ENCODE data around the gene CCDC88B. TPM values are rescaled to one million over a fixed set of nuclear protein-coding genes. Genes with fewer than 3 reads are reported as not detected.

The CCDC88B gene
- total and polyA plus RNA-seq, 2 of the 8 experiments (the other 6 are each of a cell fraction or from before 2014, with no cell fraction given): 5.9 to 12.5 TPM

DNA sequence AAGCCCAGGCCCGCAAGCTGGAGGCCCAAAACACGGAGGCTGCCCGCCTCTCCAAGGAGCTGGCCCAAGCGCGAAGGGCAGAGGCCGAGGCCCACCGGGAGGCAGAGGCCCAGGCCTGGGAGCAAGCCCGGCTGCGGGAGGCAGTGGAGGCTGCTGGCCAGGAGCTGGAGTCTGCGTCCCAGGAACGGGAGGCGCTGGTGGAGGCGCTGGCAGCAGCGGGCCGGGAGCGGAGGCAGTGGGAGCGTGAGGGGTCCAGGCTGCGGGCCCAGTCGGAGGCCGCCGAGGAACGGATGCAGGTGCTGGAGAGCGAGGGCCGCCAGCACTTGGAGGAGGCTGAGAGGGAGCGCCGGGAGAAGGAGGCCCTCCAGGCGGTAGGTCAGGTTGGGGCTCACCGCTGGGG, 4.8 kb downstream of the CCDC88B start:
- no peak overlapping the region for H4K91ac ChIP-seq (replicated peaks; ENCODE audit: insufficient read length, low read length)
- no peak overlapping the region for H2BK120ac ChIP-seq (replicated peaks; ENCODE audit: low read depth, low read length)
- H3K4me2 ChIP-seq (ENCODE audit: insufficient read depth in 1 of 2, low read depth in 2 of 2, low read length in 2 of 2): no peak overlapping the region
- H3K36me3 ChIP-seq (ENCODE audit: control insufficient read depth in 2 of 4, insufficient read depth in 4 of 4, low read length in 3 of 4): no peaks in the 10 kb centered on the region
- H2BK12ac ChIP-seq (ENCODE audit: low read depth, low read length): no peak overlapping the region
- no peak overlapping the region for H3K4ac ChIP-seq (replicated peaks; ENCODE audit: insufficient read length, low read depth, low read length)
- H2AFZ ChIP-seq (ENCODE audit: low read length): no peak overlapping the region
- peaks cover 0 to 29% (median 19%) of the 10 kb centered on the region in 4 experiments; a peak in 6 of 7 replicates for H3K4me1 ChIP-seq (replicated peaks in 1 of 4; ENCODE audit: control insufficient read depth in 3 of 4, insufficient read depth in 4 of 4, low read length in 3 of 4)
- no peak for FAIRE-seq
- H2AK5ac ChIP-seq (ENCODE audit: low read depth, low read length): no peak overlapping the region
- H3K23ac ChIP-seq (ENCODE audit: insufficient read length): no peak overlapping the region
- H3K4me3 ChIP-seq (ENCODE audit: extremely low read depth in 1 of 4, insufficient read depth in 2 of 4, low read depth in 3 of 4, low read length in 4 of 4): no peak overlapping the region
- H3K23me2 ChIP-seq (ENCODE audit: low read depth, low read length): peaks cover 11% of the 10 kb centered on the region; the same call in 1 of the 2 replicates
- peaks cover 0 to 2% (median 0%) of the 10 kb centered on the region in 4 experiments; a peak in 1 of 7 replicates for H3K27me3 ChIP-seq (replicated peaks in 1 of 4; ENCODE audit: control insufficient read depth in 3 of 4, extremely low read depth in 1 of 4, insufficient read depth in 3 of 4, low read length in 3 of 4)
- no peak overlapping the region for H3K14ac ChIP-seq (ENCODE audit: insufficient read length)
- no peak overlapping the region for H3K18ac ChIP-seq (ENCODE audit: extremely low read depth, low read length)
- no peak overlapping the region for H4K8ac ChIP-seq (ENCODE audit: extremely low read depth, insufficient read depth, low read length)
- no peak overlapping the region for H2BK5ac ChIP-seq (ENCODE audit: low read depth, low read length)
- H3K9ac ChIP-seq (replicated peaks in 1 of 4; ENCODE audit: extremely low read depth in 1 of 4, low read depth in 3 of 4, low read length in 3 of 4): no peak overlapping the region
- H3K27ac ChIP-seq (ENCODE audit: low read depth, low read length): no peak overlapping the region
- H4K20me1 ChIP-seq (replicated peaks in 1 of 2; ENCODE audit: control insufficient read depth in 1 of 2, insufficient read depth in 2 of 2, low read length in 2 of 2): peaks cover 0 to 2% of the 10 kb centered on the region in 2 experiments
- H2BK15ac ChIP-seq (ENCODE audit: low read length): no peak overlapping the region
- no peak overlapping the region for H3K56ac ChIP-seq (replicated peaks; ENCODE audit: insufficient read length, low read depth, low read length)
- 92% methylated on average over 23 of the region's 28 CpGs; no CpG with 5 or more reads in 1 of the 2 experiments for WGBS, 2 experiments (ENCODE audit: extremely low coverage in 1 of 2, insufficient coverage in 1 of 2, insufficient read length in 1 of 2, insufficient replicate concordance in 2 of 2, low coverage in 1 of 2, low lambda C conversion rate in 2 of 2, missing lambda C conversion rate in 1 of 2)
- no peak overlapping the region for H2BK20ac ChIP-seq (ENCODE audit: low read length)
- no peaks in the 10 kb centered on the region for H3K79me2 ChIP-seq (ENCODE audit: control insufficient read depth in 1 of 2, insufficient read depth in 2 of 2, low read length in 2 of 2)
- no peaks in the 10 kb centered on the region for H3K9me3 ChIP-seq (ENCODE audit: insufficient read depth in 2 of 2, low read depth in 1 of 2, low read length in 1 of 2)
- no peak overlapping the region for H4K5ac ChIP-seq (ENCODE audit: insufficient read length, low read depth, low read length)
- DNase-seq (ENCODE audit: low read depth in 1 of 2, low spot score in 2 of 2): no peak
- ChIA-PET POLR2A (ENCODE audit: partially characterized antibody) (interaction anchor here (1.4 to 6.1 kb wide), 3 partner anchors 10 to 28 kb away, joined by 3 to 38 read pairs (median 5); partner anchors contain the start of genes PRDX5 and TRMT112), CTCF (ENCODE audit: partially characterized antibody) (interaction anchor here (1.3 to 37.6 kb wide), 9 partner anchors 6 to 360 kb away, joined by 3 to 614 read pairs (median 6); partner anchors contain the start of genes CATSPERZ, CCDC88B, ESRRA and PRDX5)
- H3K79me1 ChIP-seq (ENCODE audit: low read depth, low read length): no peaks in the 10 kb centered on the region
- no peak for TF ChIP-seq SUZ12 (IDR thresholded peaks at IDR 0.05; ENCODE audit: low read length)
- TF ChIP-seq, protein P1, sequence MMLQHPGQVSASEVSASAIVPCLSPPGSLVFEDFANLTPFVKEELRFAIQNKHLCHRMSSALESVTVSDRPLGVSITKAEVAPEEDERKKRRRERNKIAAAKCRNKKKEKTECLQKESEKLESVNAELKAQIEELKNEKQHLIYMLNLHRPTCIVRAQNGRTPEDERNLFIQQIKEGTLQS (IDR thresholded peaks at IDR 0.05; ENCODE audit: insufficient read depth, low read depth, low read length): no peak
- TF ChIP-seq RXRA (IDR thresholded peaks at IDR 0.05; ENCODE audit: insufficient read depth, low read depth, low read length): no peak
- TF ChIP-seq TBP (IDR thresholded peaks at IDR 0.05; ENCODE audit: low read depth, low read length): no peak
- TF ChIP-seq ASH2L (IDR thresholded peaks at IDR 0.05; ENCODE audit: low read length): no peak
- no peak for TF ChIP-seq TEAD4 (IDR thresholded peaks at IDR 0.05; ENCODE audit: low read depth, low read length)
- TF ChIP-seq CBX8 (IDR thresholded peaks at IDR 0.05; ENCODE audit: borderline replicate concordance, low read depth, low read length): no peak
- TF ChIP-seq JUND (IDR thresholded peaks at IDR 0.05; ENCODE audit: low read length): no peak
- no peak for TF ChIP-seq SIN3A (conservative IDR thresholded peaks at IDR 0.05 in 1 of 2, IDR thresholded peaks at IDR 0.05 in 1 of 2; ENCODE audit: low read depth in 1 of 2, low read length in 2 of 2)
- TF ChIP-seq CTBP2 (IDR thresholded peaks at IDR 0.05; ENCODE audit: borderline replicate concordance, insufficient read depth, insufficient read length, low read length): no peak
- no peak for TF ChIP-seq RNF2 (IDR thresholded peaks at IDR 0.05; ENCODE audit: borderline replicate concordance, low read depth, low read length, missing control alignments, poor library complexity, severe bottlenecking)
- TF ChIP-seq TAF7 (optimal IDR thresholded peaks at IDR 0.05; ENCODE audit: borderline replicate concordance, low read depth, low read length): no peak
- TF ChIP-seq TAF1 (IDR thresholded peaks at IDR 0.05; ENCODE audit: low read depth, low read length): no peak

Measured in H1 (cell line).